ENCODE measurements around the gene EPN3. TPM values are rescaled to one million over a fixed set of nuclear protein-coding genes. Genes with fewer than 3 reads are reported as not detected.

Gene EPN3
- polyA plus RNA-seq, 1 donor from 2014 or later = not detected

DNA sequence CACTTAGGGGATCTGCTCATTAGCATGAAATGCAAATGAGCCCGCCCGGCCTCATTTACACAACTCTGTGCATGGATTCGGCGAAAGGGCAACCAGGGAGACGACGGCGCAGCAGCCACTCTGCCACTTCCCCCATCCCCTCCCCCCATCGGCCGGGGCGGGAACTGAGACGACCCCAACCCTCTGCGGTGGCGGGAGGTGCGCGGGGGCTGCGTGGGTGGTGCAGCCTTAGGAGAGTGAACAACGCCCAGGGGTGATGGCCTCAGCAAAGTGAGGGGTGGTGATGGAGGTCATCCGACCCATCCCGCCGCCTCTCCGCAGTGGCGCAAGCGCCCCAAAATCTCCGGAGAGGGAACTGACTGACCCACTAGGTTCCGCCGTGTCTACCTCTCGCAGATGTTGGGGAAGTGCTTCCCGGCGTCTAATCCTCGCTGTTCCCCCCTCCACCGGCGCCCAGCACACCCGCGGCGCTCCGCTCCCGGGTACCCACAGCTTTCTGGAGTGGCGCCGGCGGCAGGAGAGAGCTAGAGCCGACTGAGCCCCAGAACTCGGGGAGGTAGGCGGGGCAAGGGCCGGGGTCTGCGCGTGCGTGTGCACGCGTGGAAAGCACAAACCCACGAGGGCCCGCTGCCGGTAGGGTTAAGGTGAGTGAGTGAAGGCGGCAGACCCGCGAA, 26.5 kb downstream of the EPN3 start:
- Histone ChIP-seq H3K9ac (ENCODE audit: low read length) (peak overlapping the region; percentile 35), H3F3A (ENCODE audit: insufficient read depth, low read length, poor library complexity, severe bottlenecking) (no peaks in the 10 kb centered on the region), H3K9me2 (ENCODE audit: insufficient read depth, low read length) (no peaks in the 10 kb centered on the region), H3K27me3 (ENCODE audit: insufficient read depth, low read depth, low read length) (peaks cover 50% of the 10 kb centered on the region), H2AFZ (ENCODE audit: low read depth, low read length) (no peak overlapping the region), H3K9me3 (ENCODE audit: low read length) (no peaks in the 10 kb centered on the region), H3K36me3 (ENCODE audit: insufficient read depth, low read length) (no peaks in the 10 kb centered on the region), H3K79me2 (replicated peaks; ENCODE audit: insufficient read depth, low read length) (no peaks in the 10 kb centered on the region), H3K4me2 (ENCODE audit: low read length) (peak overlapping the region; percentile 22), H3K4me3 (ENCODE audit: low read length) (peak overlapping the region; percentile 87), H3K27ac (ENCODE audit: low read length) (no peak overlapping the region), H4K20me1 (ENCODE audit: insufficient read depth) (no peaks in the 10 kb centered on the region)
- TF ChIP-seq, protein P1, sequence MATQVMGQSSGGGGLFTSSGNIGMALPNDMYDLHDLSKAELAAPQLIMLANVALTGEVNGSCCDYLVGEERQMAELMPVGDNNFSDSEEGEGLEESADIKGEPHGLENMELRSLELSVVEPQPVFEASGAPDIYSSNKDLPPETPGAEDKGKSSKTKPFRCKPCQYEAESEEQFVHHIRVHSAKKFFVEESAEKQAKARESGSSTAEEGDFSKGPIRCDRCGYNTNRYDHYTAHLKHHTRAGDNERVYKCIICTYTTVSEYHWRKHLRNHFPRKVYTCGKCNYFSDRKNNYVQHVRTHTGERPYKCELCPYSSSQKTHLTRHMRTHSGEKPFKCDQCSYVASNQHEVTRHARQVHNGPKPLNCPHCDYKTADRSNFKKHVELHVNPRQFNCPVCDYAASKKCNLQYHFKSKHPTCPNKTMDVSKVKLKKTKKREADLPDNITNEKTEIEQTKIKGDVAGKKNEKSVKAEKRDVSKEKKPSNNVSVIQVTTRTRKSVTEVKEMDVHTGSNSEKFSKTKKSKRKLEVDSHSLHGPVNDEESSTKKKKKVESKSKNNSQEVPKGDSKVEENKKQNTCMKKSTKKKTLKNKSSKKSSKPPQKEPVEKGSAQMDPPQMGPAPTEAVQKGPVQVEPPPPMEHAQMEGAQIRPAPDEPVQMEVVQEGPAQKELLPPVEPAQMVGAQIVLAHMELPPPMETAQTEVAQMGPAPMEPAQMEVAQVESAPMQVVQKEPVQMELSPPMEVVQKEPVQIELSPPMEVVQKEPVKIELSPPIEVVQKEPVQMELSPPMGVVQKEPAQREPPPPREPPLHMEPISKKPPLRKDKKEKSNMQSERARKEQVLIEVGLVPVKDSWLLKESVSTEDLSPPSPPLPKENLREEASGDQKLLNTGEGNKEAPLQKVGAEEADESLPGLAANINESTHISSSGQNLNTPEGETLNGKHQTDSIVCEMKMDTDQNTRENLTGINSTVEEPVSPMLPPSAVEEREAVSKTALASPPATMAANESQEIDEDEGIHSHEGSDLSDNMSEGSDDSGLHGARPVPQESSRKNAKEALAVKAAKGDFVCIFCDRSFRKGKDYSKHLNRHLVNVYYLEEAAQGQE (IDR thresholded peaks at IDR 0.05; ENCODE audit: borderline replicate concordance) = no peak
- no peak for TF ChIP-seq MXI1 (conservative IDR thresholded peaks at IDR 0.05; ENCODE audit: poor library complexity, severe bottlenecking)
- TF ChIP-seq RAD21 (conservative IDR thresholded peaks at IDR 0.05) = no peak
- no peak for TF ChIP-seq EP300 (conservative IDR thresholded peaks at IDR 0.05; ENCODE audit: poor library complexity, severe bottlenecking)
- TF ChIP-seq, protein P2, sequence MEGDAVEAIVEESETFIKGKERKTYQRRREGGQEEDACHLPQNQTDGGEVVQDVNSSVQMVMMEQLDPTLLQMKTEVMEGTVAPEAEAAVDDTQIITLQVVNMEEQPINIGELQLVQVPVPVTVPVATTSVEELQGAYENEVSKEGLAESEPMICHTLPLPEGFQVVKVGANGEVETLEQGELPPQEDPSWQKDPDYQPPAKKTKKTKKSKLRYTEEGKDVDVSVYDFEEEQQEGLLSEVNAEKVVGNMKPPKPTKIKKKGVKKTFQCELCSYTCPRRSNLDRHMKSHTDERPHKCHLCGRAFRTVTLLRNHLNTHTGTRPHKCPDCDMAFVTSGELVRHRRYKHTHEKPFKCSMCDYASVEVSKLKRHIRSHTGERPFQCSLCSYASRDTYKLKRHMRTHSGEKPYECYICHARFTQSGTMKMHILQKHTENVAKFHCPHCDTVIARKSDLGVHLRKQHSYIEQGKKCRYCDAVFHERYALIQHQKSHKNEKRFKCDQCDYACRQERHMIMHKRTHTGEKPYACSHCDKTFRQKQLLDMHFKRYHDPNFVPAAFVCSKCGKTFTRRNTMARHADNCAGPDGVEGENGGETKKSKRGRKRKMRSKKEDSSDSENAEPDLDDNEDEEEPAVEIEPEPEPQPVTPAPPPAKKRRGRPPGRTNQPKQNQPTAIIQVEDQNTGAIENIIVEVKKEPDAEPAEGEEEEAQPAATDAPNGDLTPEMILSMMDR (IDR thresholded peaks at IDR 0.05; ENCODE audit: poor library complexity, severe bottlenecking) = no peak
- TF ChIP-seq EZH2 (IDR thresholded peaks at IDR 0.05; ENCODE audit: borderline replicate concordance, insufficient read depth, low read length, poor library complexity, severe bottlenecking) = no peak
- no peak for TF ChIP-seq TAF1 (IDR thresholded peaks at IDR 0.05; ENCODE audit: low read depth)
- TF ChIP-seq POLR2AphosphoS5 (IDR thresholded peaks at IDR 0.05) = no peak
- TF ChIP-seq SMC3 (conservative IDR thresholded peaks at IDR 0.05; ENCODE audit: poor library complexity) = no peak

DNA sequence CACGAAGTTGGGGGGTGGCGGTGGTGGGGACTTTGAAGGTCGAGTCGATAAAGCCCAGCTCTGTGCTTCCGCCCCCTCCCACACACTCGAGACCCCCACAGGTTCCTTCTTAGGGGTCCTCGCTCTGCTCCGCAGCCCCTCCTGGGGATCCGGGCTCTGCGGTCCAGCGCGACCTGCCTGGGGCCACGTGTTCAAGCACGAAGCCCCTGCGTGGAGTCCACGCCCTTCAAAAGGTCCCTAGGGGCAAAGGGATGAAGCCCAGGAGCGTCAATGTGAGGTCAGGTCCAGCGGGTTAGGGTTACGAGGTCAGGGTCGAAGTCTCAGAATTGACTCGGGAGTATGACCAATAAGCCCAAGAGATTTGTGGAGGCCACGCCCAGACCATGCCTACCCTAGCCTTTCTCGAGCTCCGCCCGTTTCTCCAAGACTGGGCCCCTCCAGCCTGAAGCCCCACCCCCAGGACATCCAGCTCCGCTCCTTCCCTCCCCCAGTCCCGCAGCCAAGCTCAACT, 27.2 kb downstream of the EPN3 start:
- no peak overlapping the region for H3K27ac ChIP-seq (ENCODE audit: low read length)
- H3K9me2 ChIP-seq (ENCODE audit: insufficient read depth, low read length) = no peaks in the 10 kb centered on the region
- no peaks in the 10 kb centered on the region for H3K79me2 ChIP-seq (replicated peaks; ENCODE audit: insufficient read depth, low read length)
- H2AFZ ChIP-seq (ENCODE audit: low read depth, low read length) = no peak overlapping the region
- peak overlapping the region; percentile 38 for H3K9ac ChIP-seq (ENCODE audit: low read length)
- TF ChIP-seq MXI1 (conservative IDR thresholded peaks at IDR 0.05; ENCODE audit: poor library complexity, severe bottlenecking) = no peak
- TF ChIP-seq EP300 (conservative IDR thresholded peaks at IDR 0.05; ENCODE audit: poor library complexity, severe bottlenecking) = no peak
- no peak for TF ChIP-seq TAF1 (IDR thresholded peaks at IDR 0.05; ENCODE audit: low read depth)
- TF ChIP-seq, protein P1 (IDR thresholded peaks at IDR 0.05; ENCODE audit: borderline replicate concordance) = no peak
- TF ChIP-seq POLR2AphosphoS5 (IDR thresholded peaks at IDR 0.05) = no peak
- TF ChIP-seq, protein P2 (IDR thresholded peaks at IDR 0.05; ENCODE audit: poor library complexity, severe bottlenecking) = no peak
- no peak for TF ChIP-seq SMC3 (conservative IDR thresholded peaks at IDR 0.05; ENCODE audit: poor library complexity)
- no peak for TF ChIP-seq RAD21 (conservative IDR thresholded peaks at IDR 0.05)
- no peak for TF ChIP-seq EZH2 (IDR thresholded peaks at IDR 0.05; ENCODE audit: borderline replicate concordance, insufficient read depth, low read length, poor library complexity, severe bottlenecking)
- no peaks in the 10 kb centered on the region for H4K20me1 ChIP-seq (ENCODE audit: insufficient read depth)
- peaks cover 50% of the 10 kb centered on the region for H3K27me3 ChIP-seq (ENCODE audit: insufficient read depth, low read depth, low read length)
- peak overlapping the region; percentile 87 for H3K4me3 ChIP-seq (ENCODE audit: low read length)
- peak overlapping the region; percentile 54 for H3K4me2 ChIP-seq (ENCODE audit: low read length)
- no peaks in the 10 kb centered on the region for H3K36me3 ChIP-seq (ENCODE audit: insufficient read depth, low read length)
- H3F3A ChIP-seq (ENCODE audit: insufficient read depth, low read length, poor library complexity, severe bottlenecking) = no peaks in the 10 kb centered on the region
- no peaks in the 10 kb centered on the region for H3K9me3 ChIP-seq (ENCODE audit: low read length)
